Measurements from ENCODE around the gene MAML2.

GRCh38 chr11:96112192-96113128, 230.5 kb downstream of the MAML2 start:
- TF ChIP-seq CTCF (IDR thresholded peaks at IDR 0.05) (no peak), POLR2A (IDR thresholded peaks at IDR 0.05) (no peak), EP300 (IDR thresholded peaks at IDR 0.05) (no peak)
